Activated CD4-positive, CD25-positive, alpha-beta regulatory T cell treated with anti-CD3 and anti-CD28 coated beads, Interleukin-2, amount 50 U/mL, for 16 hours (primary cell): ENCODE results near the gene TUBA8.
"Not testable (repeated sequence)": the region's sequence is repeated elsewhere in the genome, so short reads cannot be mapped to it uniquely, and the experiment has no call there.

Experiments
- DNase-seq: peaks from one replicate; pipeline ENCODE4 v3.0.0-alpha.2; 2020; ENCODE audit warnings: low read depth, low spot score

TUBA8 gene

GRCh38 chr22:18130018-18130417 lies 19.4 kb downstream of the TUBA8 start:
- no peak for DNase-seq

- no peak for DNase-seq
Observed at GRCh38 chr22:18130699-18131429, 20.3 kb downstream of the TUBA8 start.

- no peak for DNase-seq
Observed at GRCh38 chr22:18133452-18133851, 22.8 kb downstream of the TUBA8 start.

GRCh38 chr22:18136563-18137320 lies 26.1 kb downstream of the TUBA8 start:
- DNase-seq, result no peak

- DNase-seq, result not testable (repeated sequence)
Observed at GRCh38 chr22:18141004-18141403, 30.4 kb downstream of the TUBA8 start.

GRCh38 chr22:18144105-18144504 lies 33.5 kb downstream of the TUBA8 start:
- no peak for DNase-seq

- DNase-seq, result no peak
Observed at GRCh38 chr22:18145676-18146388, 35.2 kb downstream of the TUBA8 start.

GRCh38 chr22:18146389-18146753 lies 35.8 kb downstream of the TUBA8 start:
- DNase-seq, result no peak

- DNase-seq, result no peak
Observed at GRCh38 chr22:18147791-18148190, 37.2 kb downstream of the TUBA8 start.

GRCh38 chr22:18148293-18148965 lies 37.8 kb downstream of the TUBA8 start:
- DNase-seq, result no peak

- no peak for DNase-seq
Observed at GRCh38 chr22:18152519-18152918, 41.9 kb downstream of the TUBA8 start.

- no peak for DNase-seq
Observed at GRCh38 chr22:18154821-18155390, 44.3 kb downstream of the TUBA8 start.

GRCh38 chr22:18155546-18155945 lies 44.9 kb downstream of the TUBA8 start:
- DNase-seq, result not testable (repeated sequence)

- no peak for DNase-seq
Observed at GRCh38 chr22:18156878-18157713, 46.5 kb downstream of the TUBA8 start.

GRCh38 chr22:18157714-18158028 lies 47.1 kb downstream of the TUBA8 start:
- DNase-seq, result no peak

- not testable (repeated sequence) for DNase-seq
Observed at GRCh38 chr22:18160641-18161040, 50.0 kb downstream of the TUBA8 start.

- DNase-seq, result not testable (repeated sequence)
Observed at GRCh38 chr22:18163843-18164242, 53.2 kb downstream of the TUBA8 start.

GRCh38 chr22:18164584-18164983 lies 54.0 kb downstream of the TUBA8 start:
- not testable (repeated sequence) for DNase-seq

- DNase-seq, result not testable (repeated sequence)
Observed at GRCh38 chr22:18165356-18165755, 54.7 kb downstream of the TUBA8 start.

GRCh38 chr22:18170284-18170683 lies 59.7 kb downstream of the TUBA8 start:
- DNase-seq, result not testable (repeated sequence)

GRCh38 chr22:18172203-18172602 lies 61.6 kb downstream of the TUBA8 start:
- DNase-seq, result not testable (repeated sequence)
